GM19468 (cell line): ENCODE results near the gene SLFN14.

Experiments used
- ATAC-seq: cut with Tn5 transposase; IDR thresholded peaks from one replicate; pipeline ENCODE4 v1.9.1; 2021; ENCODE audit warnings: mild to moderate bottlenecking, moderate library complexity, moderate number of reproducible peaks; ENCODE audit not compliant: unreplicated experiment; ENCODE audit errors: extremely low read depth

The SLFN14 gene

DNA sequence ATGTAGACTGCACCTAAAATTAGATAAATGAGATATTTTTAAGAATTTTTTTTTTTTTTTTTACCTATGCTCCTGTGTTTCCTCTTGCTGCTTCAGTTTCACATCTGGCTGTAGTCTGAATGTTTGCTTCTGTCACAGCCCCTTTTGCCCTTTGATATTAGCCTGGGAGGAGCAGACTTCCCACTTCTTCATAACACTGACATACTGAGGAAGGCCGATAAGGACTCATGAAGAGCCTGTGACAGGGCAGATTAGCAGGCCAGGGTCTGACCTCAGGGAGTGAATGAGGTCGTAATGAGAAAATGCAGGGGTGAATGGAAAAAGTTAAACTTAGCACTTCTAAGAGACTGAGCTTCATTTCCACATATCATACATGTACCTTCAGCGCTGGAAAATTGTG lies at the start of gene SLFN14:
Gene SLFN14, minus strand, starts transcription at position 117 of the 400 bp plus-strand sequence. CDS start 2,757 bp downstream, outside the sequence.
- no peak for ATAC-seq

DNA sequence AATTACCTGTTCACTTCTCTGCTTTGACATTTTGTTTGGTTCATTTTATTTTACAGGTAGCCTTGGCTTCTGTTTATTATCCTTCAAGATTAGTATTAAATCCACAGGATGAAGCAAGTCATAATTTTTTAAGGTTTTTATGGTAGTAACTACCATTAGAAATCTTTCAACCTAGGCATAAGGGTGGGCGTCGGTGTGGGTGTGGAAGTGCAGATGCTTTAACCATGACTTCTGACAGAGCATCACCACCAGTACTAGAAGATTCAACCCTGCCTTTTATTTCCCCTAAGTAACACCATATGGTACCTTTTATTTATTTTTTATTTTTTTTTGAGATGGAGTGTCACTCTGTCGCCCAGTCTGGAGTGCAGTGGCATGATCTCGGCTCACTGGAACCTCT lies 49.2 kb upstream of the SLFN14 start:
- no peak for ATAC-seq

DNA sequence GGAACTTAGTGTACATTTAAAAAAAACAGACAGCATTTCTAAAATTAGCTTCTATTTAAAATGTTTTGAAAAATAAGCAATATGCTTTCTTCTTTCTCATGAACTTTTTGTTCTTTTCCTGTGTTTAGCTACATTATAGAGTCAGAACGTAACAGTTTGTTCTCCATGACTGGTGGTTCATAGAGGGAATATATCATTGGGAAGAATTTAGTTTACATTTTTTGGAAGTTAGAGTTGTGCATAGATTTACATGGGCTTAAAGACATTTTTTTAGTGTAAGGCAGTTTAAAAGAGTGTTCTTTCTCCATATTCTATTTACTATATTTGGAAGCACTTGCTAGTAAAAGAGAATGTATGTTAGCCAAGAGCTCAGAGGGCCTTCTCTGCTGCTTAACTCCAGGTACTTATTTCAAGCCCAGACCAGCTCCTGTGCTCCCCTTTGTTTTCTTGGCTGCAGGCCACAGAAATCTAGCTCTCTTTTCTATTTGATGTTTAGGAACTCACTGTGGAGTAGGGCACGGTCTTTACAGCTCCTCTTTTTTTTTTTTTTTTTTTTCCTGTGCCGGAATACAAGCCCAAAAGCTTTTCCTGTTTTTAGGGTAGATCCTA lies 46.7 kb upstream of the SLFN14 start:
- ATAC-seq = no peak

DNA sequence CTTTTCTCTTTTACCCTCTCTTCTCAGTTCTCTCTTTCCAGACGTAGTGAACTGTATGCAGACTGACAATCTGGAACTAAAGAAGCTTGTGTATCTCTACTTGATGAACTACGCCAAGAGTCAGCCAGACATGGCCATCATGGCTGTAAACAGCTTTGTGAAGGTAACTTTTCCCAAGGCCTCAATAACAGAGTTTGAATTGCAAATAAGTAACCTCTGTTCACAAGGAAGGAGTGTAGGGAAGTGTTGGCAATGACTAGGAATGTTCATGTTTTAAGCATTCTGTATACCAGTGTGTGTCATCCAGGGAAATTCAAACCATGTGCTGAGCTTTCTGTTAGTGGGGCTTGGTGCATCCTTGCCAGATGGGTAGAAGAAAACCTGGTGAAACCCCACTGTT lies 45.1 kb upstream of the SLFN14 start:
- ATAC-seq = no peak

DNA sequence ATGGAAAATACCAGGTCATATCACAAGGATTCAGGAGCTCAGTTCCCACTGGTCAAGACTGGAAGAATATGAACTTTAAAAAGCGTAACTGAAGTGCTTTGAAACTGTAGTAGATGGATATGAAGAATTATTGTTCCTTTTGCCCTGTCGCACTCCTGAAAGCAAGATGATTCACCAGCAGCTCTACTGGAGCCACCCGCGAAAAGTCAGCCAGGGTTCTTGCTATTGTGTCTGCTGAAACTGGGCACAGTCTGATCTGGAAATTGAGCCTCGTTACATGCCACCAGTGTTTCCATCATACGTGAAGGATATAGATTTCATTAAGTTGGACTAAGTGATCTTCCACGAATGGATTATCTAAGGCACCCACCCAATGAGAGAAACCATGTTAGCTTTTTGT lies 43.1 kb upstream of the SLFN14 start:
- ATAC-seq = no peak

DNA sequence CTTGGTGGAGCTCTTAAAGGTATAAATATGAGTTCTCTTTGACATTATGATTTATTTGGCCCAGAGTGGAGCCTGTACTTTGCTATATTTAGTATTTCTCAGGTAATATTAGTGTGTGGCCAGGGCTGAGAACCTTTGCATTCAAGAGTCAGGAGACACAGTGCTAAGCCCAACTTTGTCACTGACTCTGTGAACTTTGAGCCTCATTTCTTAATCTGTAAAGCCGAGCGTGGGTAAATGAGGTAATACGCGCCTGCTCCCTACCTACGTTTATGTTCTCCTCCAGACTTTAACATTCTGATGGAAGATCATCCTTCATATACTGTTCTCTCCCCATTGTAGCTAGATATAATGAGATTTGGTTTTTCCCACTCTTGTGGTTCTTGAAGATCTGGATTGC lies 37.0 kb upstream of the SLFN14 start:
- no peak for ATAC-seq

DNA sequence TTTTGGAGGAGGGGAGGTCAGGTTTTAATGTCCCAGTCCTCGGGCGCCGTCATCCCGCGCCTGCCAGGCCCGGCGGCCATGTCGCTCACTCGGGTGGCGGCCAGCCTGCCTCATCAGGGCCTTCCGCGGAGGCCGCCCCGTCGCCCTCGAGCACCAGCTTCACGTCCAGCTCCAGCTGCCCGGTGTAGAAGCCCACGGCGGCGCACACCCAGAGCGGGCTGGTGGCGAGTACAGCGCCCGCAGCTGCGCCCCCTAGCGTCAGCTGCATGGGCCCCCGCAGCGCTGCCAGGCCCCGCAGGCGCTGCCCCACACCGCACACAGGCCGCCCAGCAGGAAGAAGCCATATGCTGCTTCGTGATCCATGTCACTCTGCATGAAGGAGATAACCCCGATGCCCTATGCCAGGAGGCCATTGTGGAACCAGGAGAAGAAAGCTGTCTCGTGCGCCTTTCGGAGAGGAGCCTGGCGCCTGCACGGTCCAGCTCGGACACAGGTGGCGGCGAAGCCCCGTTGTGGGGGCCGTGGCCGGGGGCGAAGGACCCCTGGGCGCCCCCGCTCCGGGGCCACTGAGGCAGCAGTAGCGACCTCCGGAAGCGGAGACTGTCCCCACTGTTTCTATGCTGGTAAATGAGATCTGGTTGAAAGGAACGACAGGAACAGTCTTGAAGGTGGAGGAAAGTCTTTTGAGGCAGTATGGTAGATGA lies 36.1 kb upstream of the SLFN14 start:
- no peak for ATAC-seq

DNA sequence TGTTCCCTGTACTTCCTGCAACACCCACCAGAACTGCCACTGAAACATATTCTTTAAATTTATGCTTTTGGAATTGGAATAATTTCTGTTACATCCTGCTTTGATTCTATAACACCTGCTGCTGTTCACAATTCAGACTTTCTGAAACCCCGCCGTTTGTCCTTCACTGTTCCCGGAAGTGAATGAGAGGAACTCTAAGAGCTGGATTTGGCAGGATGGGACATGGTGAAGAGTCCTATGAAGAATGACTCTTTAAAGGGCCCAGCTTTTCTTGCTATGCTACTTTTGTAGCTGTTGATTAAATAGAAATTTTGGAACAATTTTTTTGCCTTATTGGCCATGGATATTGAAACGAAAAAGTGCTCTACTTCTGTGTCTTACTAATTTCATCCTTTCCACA lies 35.5 kb upstream of the SLFN14 start:
- no peak for ATAC-seq

DNA sequence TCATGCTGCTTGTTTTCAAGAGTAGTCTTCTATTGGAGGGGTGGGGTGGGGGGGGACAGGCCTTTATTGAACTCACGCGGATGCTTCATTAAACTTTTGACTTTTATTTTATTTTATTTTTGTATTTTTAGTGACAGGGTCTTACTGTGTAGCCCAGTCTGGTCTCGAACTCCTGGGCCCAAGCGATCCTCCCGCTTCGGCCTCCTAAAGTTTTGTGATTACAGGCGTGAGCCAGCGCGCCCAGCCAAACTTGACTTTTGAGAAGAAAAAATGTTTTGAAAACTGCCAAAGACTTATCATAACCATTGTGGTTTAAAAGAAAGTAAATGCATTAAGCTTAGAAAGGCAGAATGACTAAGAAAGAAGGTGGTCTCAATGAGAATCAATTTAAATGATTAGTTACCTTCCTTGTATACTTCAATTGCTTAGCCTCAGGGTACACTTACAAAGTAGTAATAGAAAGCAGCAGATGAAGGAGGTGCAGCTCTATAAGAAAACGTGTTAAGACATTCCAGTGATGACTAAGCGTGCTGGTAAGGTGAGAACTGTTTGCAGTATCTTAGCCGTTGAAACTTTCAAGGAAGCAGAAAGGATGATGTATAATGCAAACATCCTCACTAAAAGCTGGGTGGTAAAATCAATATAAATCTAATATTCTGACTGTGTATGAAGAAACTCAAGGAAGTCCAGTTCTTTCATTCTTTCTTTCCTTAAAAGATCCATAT lies 27.7 kb upstream of the SLFN14 start:
- no peak for ATAC-seq

DNA sequence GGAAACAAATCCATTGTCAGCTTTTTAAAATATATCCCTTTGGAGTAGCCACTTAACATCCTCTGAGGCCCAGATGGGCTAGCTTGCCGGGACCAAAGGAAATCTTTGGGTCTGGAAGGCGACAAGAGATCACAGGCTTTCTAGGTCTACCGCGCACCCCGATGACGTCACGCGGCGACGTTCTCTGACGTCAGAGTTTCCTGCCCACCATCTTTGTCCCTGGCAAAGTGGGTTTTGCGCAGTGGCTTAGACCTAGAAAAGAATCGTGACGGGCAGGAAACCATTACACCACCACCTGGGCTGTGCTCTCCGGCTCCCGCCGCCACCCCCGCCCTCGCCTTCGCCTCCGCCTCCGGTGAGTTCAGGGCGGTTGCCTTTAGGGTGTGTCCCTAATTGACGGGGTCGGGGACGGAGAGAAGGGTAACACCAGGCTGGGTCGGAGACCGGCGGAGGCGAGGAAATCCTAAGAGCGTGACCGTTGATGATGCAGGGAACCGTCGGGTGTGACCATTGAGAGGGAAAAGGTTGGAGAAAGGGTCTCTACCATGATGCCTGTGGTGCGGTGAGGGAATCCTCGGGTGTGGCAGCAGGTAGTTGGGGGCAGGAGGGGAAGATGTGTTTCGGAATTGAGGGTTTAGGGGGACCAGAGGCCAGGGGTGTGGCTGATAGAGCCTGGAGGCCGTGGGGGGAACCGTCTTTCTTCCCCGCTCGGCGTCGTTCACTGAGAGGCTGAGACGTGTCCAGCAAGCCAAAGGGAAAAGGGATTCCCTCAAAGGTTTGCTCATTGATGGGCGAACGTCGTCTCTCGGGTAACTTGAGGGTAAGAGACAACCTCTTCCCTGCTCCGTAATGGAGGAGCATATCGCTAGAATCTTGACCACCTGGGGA lies 26.7 kb upstream of the SLFN14 start, which contains the start of gene AP2B1:
Gene AP2B1, plus strand, starts transcription at position 249 of the 888 bp plus-strand sequence. CDS start 6,709 bp downstream, outside the sequence.
- ATAC-seq = peak; percentile 82

DNA sequence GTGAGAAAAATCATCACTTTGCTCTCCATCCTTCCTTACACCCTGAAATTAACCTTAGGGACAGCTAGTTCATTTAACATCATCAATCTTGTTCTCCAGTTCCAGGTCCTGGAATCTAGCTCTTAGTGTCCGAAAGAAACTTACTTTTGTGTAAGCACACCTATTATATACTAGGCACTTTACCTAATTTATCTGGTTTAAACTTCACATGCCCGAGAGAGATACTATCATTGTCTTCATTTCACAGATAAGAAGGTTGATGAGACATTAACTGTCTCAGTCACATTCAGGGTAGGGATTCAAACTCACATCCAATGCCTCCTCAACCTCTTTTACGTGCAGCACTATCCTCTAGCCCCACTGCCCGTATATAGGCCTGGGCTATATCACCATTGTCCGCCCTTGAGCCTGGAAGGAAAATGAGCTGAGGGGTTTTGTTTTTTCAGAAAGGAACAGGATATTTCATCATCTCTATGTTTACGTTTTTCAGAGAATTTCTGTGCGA lies 26.0 kb upstream of the SLFN14 start:
- ATAC-seq = no peak

DNA sequence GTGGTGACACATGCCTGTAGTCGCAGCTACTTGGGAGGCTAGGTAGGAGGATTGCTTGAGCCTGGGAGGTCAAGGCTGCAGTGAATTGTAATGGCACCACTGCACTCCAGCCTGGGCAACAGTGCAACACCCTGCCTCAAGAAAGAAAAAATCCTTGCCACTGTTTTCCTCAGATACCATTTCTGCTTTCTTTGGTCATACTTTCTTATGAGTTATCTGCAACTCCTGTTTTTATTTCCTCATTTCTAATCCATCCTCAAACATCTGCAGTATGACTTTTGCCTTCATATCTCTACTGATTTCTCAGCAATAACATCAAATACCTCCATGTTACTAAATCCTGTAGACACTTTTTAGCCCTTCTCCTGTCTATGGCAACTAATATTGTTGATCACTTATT lies 23.4 kb upstream of the SLFN14 start:
- ATAC-seq = no peak

DNA sequence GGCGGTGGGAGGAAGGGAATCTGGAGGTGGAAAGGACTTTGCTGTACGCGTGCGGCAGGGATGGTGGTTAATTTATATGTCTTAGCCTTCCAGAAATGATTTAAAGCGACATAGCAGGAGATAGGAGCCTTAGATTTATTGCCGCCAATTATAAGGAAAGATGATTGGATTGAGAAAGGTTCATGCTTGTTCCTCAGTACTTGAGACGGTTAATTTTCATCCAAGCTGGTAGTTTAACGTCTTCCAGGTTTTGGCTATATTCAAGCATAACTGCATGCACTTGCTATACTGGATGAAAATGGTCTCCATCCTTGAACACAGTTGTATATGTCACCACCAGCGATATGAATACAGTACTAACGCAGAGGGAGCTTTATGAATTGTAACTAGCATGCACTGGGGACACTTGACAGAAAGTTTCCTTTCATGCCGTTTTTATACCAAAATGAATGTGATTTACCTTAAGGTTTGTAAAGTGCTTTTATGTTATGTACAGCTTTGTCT lies 18.4 kb upstream of the SLFN14 start:
- ATAC-seq = no peak

DNA sequence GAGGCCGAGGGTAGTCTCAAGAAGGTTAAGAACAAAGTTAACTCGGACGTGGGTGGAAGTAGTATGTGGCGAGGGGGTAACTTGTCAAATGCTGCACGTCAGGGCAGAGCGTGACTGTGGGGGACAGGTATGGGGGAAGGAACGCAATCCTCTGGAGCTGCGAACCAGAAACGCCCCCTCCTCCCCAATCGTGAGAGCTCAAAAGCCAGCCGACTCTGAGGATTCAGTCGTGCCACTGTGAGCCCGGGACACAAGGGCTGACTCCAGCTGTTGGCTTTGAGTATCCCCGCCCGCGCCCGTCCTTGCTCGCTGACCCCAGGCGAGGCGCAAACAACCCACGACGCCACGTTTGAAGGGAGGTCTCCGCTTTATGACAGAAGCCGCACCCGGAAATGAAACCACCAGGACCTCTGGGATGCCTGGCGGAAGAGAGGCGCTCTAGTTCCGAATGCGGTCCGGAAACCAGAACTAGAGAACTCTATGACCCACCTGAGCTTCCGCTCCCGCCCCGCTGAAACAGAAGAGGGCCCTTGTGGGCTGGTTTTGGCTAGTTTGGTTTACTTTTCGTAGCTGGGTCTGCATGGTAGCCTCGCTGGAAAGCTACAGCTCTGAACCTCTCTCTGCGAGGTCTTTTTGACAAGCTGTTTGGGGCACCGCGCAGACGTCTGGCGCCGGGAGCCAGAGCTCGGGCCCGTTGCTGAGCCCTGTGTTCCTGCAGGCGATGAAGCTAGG lies 17.7 kb upstream of the SLFN14 start, which contains the start of gene PEX12:
Gene PEX12, minus strand, starts transcription at position 375 of the 732 bp plus-strand sequence. CDS start 550 bp downstream, outside the sequence.
- peak; percentile 80 for ATAC-seq

DNA sequence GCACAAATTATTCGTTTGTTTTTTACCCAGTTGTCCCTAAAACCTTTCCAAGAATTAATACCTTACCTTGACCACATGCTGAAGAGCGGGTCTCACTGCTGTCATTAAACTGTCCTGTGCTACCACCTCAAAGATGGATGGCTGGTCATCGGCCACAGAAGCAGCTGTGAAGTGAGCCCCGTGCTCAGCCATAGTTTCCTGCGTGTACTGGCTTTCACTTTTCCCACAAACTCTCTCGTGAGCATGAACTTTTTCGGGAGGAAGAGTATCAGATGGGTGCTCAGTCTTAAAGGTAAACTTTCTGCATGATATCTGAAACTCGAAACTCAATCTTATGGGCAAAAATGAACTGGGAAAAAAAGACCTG lies 17.2 kb upstream of the SLFN14 start:
- ATAC-seq = no peak

DNA sequence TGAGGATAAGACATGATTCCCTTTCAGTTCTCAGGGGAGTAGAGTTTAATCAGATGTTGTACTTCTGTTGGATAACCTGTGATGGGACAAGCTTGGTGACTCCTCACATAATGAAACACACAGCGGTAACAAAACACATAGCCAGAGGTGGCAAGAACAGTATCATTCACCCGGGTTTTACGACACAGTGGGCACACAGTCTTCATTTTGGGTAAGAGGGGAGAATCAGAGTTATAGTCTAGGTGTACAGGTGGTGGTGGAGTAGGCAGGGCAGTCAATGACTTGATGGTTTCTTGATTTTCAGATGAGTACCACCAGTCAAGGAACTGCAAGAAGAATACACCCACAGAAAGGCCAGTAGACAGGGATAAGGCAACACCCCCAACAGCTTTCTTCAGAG lies 15.1 kb upstream of the SLFN14 start:
- ATAC-seq = no peak

DNA sequence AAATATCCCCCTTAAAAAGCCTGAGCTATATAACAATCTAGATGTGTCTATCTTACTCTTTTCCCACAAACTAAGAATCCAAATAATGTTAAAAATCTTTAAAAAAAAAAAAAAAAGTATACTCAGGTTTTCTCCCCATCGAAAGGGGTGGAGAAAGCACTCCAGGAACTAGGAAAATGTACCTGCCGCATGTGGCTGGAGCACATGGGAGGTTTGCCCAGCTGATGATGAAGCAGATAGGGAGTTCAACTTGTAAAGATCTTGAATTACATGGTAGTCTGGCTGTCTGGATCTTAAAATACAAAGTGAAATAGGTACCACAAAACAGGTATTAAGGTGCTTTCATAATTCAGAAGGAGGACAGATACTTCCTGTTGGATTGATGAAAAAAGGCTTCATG lies 8.8 kb upstream of the SLFN14 start:
- no peak for ATAC-seq

DNA sequence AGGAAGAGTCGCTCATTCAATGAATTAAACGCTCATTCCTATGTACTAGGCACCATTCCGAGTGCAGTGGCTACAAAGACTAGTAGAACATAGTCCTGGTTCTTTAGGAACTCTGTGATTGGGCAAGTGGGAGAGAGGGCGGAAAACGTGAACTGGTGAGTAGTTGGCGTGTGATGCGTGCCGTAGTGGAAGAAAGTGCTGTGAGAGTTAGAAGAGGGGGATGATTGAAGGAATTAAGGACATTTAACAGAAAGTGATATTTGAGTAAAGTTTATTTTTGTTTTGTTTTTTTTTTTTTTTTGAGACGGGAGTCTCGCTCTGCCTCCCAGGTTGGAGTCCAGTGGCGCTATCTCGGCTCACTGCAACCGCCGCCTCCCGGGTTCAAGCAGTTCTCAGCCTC lies 7.9 kb upstream of the SLFN14 start:
- no peak for ATAC-seq

DNA sequence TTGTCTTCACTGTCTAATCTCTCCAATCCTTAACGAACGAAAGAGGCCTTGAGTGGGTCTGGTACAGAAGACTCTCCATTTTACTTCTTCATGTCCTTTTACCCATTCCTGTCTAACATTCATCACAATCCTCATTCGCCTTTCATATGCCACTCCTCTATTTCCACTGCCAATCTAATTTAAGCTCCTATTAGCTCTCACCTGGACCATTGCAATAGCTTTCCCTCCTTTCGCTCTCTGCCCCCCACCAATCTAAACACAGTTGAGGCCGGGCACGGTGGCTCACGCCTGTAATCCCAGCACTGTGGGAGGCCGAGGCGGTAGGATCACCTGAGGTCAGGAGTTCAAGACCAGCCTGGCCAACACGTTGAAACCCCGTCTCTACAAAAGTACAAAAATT lies 6.3 kb upstream of the SLFN14 start:
- ATAC-seq = no peak
